ENCODE measurements around the gene BTC. TPM values are rescaled to one million over a fixed set of nuclear protein-coding genes. Genes with fewer than 3 reads are reported as not detected.

Gene BTC, protein sequence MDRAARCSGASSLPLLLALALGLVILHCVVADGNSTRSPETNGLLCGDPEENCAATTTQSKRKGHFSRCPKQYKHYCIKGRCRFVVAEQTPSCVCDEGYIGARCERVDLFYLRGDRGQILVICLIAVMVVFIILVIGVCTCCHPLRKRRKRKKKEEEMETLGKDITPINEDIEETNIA
- total RNA-seq (1 to 10 TPM; 1.2 to 2.2 (median 1.6) TPM), polyA plus RNA-seq (1 to 10 TPM; 1.6 to 3.7 TPM)

GRCh38 chr4:74794382-74795010 lies at the start of gene BTC:
TSS of gene BTC (minus strand) at chr4:74794523. CDS start at chr4:74794325, 198 bp downstream.
- DNase-seq (peak; percentile 72 to 85 (median 78)), FAIRE-seq (no peak), ATAC-seq (peak; percentile 88 to 93 (median 91))
- peak within 1 kb of the TSS; percentile 95 to 99 (median 98) for H3K27ac ChIP-seq
- intact Hi-C loops (cut with DNase I): no loop called here
- no peaks in the 10 kb centered on the region for H3K4me1 ChIP-seq
- 0 to 1% methylated on average over 24 of the region's 24 CpGs for WGBS, 2 donors
- no peaks in the 10 kb centered on the region for H3K27me3 ChIP-seq
- peak within 1 kb of the TSS; percentile 27 to 68 (median 64) for H3K4me3 ChIP-seq
- H3K9me3 ChIP-seq: no peaks in the 10 kb centered on the region
- no peaks in the 10 kb centered on the region for H3K36me3 ChIP-seq
- TF ChIP-seq, protein P1, sequence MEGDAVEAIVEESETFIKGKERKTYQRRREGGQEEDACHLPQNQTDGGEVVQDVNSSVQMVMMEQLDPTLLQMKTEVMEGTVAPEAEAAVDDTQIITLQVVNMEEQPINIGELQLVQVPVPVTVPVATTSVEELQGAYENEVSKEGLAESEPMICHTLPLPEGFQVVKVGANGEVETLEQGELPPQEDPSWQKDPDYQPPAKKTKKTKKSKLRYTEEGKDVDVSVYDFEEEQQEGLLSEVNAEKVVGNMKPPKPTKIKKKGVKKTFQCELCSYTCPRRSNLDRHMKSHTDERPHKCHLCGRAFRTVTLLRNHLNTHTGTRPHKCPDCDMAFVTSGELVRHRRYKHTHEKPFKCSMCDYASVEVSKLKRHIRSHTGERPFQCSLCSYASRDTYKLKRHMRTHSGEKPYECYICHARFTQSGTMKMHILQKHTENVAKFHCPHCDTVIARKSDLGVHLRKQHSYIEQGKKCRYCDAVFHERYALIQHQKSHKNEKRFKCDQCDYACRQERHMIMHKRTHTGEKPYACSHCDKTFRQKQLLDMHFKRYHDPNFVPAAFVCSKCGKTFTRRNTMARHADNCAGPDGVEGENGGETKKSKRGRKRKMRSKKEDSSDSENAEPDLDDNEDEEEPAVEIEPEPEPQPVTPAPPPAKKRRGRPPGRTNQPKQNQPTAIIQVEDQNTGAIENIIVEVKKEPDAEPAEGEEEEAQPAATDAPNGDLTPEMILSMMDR (IDR thresholded peaks at IDR 0.05): peak in 3 of 4 donors; percentile 17 to 39 (median 24)

DNA sequence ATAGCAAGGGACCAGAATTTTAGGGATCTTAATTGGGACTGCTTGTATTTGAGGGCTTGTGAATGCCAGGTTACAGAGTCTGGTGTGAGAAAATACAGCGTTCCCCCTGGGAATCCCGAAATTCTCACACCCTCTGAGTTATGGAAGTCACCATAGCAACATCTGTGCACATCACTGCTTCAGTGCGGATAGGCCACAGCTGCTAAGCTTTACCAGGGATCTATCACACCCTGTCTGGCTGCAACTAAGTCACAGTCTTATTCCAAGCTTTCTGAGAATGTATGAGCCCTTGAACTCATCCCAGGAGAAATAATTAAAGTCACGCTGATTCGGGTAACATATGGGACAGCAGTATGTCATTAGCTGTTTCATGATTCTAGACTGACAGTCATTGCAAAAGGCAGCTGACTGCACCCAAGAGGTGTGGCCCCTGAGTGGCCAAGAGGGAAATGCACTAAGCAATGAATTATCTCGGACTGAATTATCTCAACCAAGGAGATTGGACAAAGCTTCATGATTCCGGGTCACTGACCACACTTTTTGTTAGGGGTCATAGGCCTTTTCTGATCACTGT lies 46.7 kb upstream of the BTC start:
- WGBS, 2 donors: 63 to 76% methylated on average over 7 of the region's 7 CpGs
- no peak for FAIRE-seq
- DNase-seq: no peak
- no peak overlapping the region for H3K27ac ChIP-seq
- H3K4me1 ChIP-seq: no peaks in the 10 kb centered on the region
- H3K36me3 ChIP-seq: no peaks in the 10 kb centered on the region
- H3K27me3 ChIP-seq: no peaks in the 10 kb centered on the region
- H3K9me3 ChIP-seq: no peaks in the 10 kb centered on the region
- intact Hi-C loops (cut with DNase I): no loop called here
- no peak for ATAC-seq
- TF ChIP-seq, protein P1 (IDR thresholded peaks at IDR 0.05): no peak
- H3K4me3 ChIP-seq: no peak overlapping the region

DNA sequence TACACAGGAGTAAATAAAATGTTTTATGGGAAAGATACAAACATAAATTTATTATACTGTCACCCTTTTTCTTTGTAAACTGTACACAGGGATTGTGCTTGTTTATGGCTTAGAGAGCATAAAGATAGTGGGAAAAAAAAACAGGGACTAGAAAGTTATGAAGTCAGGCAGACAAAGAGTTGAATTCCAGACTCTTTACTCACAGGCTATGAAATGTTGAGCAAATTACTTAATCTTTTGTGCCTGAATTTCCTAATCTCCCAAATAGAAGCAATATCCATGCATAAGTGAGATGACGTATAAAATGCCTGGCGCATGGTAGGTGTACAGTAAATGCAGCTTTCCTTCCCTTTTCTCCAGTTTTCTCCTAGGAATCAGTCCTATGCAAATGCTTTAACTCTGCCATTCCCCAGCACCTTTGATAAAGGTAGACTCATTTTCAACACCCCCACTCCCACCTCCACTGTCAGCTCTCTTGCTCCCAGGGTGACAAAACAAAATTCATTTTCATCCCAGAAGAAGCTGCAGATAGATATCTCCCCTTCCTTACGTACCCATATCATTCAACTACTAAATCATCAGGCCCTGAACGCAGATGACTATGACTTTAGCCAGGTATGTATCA lies 44.5 kb upstream of the BTC start:
- TF ChIP-seq, protein P1 (IDR thresholded peaks at IDR 0.05): no peak
- intact Hi-C loops (cut with DNase I): no loop called here
- Histone ChIP-seq H3K27me3 (no peaks in the 10 kb centered on the region), H3K36me3 (no peaks in the 10 kb centered on the region), H3K27ac (no peak overlapping the region), H3K4me3 (no peak overlapping the region), H3K4me1 (no peaks in the 10 kb centered on the region), H3K9me3 (no peaks in the 10 kb centered on the region)
- no peak for ATAC-seq
- 79 to 81% methylated on average over 4 of the region's 4 CpGs for WGBS, 2 donors
- FAIRE-seq: no peak
- no peak for DNase-seq

DNA sequence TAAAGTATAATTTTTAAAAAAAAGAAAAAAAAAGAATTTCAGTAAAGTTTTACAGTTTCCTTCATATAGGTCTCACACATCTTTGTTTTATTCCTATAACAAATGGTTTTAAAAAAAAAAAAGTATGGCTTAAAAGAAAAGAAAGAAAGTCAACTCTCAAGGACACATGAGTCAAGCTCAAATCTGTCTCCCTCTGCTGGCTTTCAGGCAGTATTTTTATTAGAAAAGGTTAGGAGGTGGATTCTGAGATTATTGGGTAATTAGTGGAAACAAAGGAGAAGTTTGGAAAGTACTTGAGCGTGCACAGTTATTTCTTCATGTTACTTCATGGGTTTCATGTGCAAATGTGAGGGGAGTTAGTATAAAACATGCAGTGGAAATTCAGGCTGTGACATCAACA lies 36.6 kb upstream of the BTC start:
- TF ChIP-seq, protein P1 (IDR thresholded peaks at IDR 0.05): no peak
- WGBS, 2 donors: 83 to 100% methylated on average over 1 of the region's 1 CpG
- no peaks in the 10 kb centered on the region for H3K27me3 ChIP-seq
- FAIRE-seq: no peak
- no peak for ATAC-seq
- H3K27ac ChIP-seq: no peak overlapping the region
- no peak for DNase-seq
- no peak overlapping the region for H3K4me3 ChIP-seq
- no peaks in the 10 kb centered on the region for H3K36me3 ChIP-seq
- H3K9me3 ChIP-seq: no peaks in the 10 kb centered on the region
- H3K4me1 ChIP-seq: no peaks in the 10 kb centered on the region
- intact Hi-C loops (cut with DNase I): no loop called here
